GM19025 (cell line): Measurements from ENCODE around the gene LGALS4.
"Not testable (repeated sequence)": the region's sequence is repeated elsewhere in the genome, so short reads cannot be mapped to it uniquely, and the experiment has no call there.

ENCODE experiments used
- ATAC-seq: cut with Tn5 transposase; IDR thresholded peaks from one replicate; pipeline ENCODE4 v1.9.1; 2021; ENCODE audit warnings: mild to moderate bottlenecking, low read depth, moderate library complexity; ENCODE audit not compliant: unreplicated experiment

LGALS4 gene

DNA sequence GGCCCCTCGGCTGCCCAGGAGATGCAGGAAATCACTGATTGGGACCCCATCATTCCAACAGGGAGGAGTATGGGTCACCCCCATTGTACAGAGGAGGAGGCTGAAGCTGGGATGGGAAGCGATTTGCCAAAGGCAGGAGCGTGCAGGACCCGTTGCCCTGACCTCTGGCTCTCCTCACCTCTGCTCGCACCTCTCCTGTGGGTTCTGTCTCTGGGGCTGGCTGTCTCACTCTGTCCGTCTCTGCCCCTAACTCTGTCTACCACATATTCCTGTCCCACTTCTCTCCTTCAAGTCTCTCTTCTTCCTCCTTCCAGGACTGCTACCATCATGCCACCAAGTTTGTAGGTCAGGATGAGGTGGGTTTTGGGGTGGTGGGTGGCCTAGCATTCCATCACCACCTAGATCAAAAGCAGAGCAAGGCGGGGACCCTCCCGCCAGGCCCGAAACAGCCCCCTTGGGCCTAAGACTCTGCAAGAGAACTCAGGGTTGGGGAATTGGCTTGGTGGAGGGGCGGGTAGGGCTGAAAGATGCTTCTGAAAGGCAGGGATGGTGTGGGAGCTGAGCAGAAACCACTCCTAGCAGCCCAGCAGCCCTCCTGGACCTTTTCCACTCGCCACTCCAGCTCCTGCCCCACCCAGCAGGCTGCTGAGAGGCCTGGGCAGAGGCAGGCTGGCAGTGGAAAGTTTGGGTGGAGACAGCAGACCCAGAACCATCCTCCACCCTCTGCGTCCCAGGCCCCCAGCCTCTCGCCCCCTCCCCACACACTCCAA is 38.4 kb downstream of the LGALS4 start:
- no peak for ATAC-seq

DNA sequence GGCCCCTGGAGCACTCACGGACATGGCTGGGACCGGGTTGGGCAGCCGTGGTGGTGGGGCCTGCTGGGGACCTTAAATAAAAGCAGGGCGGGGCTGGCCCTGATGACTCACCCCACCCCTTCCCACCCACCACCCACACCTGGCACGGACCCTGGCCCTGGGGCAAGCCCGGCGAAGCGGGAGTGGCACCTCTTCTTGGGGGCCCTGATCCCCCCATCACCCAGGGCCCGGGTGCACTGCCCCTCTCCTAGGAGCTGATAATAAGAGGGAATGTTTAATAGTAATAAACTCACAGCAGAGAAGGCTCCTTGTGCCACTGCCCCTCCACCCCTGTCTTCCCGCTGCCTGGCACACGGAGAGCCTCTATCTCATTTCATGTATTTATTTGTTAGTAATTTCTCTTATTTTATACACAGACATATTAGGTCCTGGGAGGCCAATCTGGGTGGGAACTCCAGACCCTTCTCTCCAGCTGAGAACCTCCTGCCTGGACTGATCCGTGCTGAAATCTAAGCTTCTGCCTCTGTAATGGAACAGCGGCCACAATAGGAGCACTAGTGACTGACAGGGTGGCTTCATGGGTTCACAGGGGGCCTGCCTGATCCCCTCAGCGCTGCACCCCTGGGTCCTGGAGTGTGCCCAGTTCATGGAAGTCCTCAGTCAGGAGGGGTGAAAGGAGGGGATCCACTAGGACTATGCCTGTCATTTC is 39.1 kb downstream of the LGALS4 start, which contains the start of gene LGALS7:
Gene LGALS7, minus strand, starts transcription at position 49 of the 709 bp plus-strand sequence. Its CDS starts 25 bp downstream, at position 24.
- no peak for ATAC-seq

DNA sequence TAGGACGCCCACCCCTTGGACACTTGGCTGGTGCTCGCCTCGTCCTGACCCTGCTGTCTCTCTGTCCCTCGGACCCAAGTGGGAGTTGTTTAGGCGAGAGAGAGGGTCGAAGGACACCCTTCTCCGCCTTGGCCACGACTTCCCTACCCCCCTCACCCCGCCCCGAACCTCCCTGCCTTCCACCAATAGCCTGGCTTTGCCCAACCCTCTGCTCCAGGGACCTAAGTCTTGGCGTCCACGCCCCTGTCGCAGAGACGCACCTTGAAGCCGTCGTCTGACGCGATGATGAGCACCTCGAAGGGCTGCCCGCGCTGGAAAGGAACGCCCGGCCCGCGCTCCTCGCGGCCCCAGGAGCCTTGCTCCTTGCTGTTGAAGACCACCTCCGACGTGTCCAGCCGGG is 41.2 kb downstream of the LGALS4 start:
- not testable (repeated sequence) for ATAC-seq

DNA sequence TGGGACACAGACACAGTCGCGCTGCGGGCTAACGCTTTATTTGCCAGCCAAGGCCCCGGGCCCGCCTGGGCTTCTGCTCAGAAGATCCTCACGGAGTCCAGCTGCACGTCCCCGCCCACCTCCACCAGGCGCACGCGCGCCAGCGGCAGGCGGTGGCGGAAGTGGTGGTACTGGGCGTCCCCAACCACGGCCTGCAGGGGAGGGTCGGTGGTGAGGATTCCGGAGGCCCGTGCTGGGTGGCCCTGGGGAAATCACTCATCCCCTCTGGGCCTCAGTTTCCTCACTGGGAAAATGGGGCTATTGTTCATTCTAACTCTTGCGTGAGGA is 41.8 kb downstream of the LGALS4 start:
- ATAC-seq: not testable (repeated sequence)

DNA sequence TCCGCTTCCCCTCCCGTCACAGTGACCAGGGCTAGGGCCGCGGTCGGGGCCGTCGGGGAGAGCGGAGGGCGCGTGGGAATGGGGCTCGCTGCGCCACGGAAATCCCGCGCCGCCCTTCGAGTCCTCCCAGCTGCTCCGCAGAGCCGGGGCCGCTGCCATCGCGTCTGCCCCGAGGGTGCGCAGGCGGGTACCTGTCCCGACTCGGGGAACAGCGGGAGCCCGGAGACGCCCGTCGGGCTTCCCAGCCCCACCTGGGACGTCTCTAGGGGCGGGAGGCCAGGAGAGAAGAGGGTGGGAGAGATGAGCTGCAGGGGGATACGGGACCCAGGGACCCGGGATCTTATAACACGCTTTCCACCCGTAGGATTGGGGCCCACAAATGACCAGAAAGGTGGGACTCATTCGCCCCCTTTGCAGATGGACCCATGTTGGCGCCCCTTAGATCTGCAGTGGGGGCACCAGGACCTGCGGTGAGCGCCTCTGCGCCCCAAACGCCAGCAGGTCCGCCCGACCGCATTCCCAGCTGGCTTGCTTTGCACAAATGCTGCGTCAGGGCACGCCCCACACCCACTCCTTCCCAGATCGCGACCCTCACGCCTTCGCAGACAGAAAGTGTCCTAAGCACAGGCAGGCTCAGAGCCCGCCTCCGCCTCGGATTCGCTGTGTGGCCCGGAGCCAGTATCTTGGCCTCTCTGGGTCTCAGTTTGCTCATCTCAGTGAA is 42.4 kb downstream of the LGALS4 start:
- not testable (repeated sequence) for ATAC-seq

DNA sequence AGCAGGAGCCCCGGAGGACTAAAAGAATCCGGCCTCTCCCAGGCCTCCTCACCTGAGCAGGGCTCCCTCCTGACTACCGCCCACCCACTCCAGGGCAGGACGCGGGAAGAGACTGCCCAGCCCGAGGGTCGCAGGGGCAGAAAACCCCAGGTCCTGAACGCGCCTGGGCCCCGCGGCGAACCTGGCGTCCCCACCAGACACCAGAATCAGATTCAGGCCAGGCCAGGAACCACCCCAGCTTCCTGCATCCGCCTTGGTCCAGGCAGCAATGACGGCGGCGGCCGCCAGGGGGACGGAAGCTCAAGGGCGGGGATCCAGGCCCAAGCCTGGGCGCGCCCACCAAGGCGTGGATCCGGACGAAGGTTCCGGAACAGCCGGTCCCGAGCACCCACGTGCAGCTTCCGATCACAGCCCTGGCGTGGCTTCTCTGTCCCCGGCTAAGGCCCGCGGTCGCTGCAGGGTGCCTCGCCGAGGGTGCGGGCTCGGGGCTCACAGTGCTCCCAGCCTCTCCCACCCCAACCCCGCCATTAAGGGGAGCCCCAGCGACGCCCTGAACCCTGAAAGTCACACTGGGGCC is 43.0 kb downstream of the LGALS4 start:
- peak; percentile 71 for ATAC-seq

DNA sequence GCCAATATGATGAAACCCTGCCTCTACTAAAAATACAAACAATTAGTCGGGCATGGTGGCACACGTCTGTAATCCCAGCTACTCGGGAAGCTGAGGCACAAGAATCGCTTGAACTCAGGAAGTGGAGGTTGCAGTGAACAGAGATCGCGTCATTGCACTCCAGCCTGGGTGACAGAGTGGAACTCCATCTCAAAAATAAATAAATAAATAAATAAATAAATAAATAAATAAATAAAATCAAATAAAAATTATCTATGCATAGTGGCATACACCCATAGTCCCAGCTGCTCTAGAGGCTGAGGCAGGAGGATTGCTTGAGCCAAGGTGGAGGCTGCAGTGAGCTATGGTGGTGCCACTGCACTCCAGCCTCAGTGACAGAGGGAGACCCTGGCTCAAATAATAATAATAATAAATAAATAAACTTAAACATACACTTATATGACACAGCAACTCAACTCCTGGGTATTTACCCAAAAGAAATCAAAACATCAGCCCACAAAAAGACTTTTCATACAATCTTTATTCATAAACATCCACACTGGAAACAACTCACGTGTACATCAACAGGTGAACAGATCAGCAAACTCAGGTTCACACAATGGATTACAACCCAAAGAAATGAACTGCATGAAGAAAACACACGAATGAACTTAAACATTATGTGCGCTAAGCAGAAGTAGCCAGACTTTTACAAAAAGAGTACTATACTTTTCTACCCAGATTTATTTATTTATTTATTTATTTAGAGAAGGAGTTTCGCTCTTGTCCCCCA is 46.3 kb downstream of the LGALS4 start:
- ATAC-seq: no peak

DNA sequence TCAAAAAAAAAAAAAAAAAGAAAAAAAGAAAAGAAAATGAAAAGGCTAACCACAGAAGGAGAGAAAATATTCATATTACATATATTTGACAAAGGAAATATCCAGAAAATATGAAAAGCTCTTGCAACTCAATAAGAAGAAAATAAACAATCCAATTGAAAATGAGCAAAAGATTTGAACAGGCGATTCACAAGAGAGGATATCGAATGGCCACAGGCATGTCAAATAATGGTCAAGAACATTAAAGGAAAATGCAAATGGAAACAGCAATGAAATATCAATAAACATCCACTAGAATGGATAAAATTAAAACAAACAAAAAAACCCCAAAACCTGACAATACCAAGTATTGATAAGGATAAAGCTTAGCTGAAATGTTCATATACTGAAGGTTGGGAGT is 47.5 kb downstream of the LGALS4 start:
- no peak for ATAC-seq

DNA sequence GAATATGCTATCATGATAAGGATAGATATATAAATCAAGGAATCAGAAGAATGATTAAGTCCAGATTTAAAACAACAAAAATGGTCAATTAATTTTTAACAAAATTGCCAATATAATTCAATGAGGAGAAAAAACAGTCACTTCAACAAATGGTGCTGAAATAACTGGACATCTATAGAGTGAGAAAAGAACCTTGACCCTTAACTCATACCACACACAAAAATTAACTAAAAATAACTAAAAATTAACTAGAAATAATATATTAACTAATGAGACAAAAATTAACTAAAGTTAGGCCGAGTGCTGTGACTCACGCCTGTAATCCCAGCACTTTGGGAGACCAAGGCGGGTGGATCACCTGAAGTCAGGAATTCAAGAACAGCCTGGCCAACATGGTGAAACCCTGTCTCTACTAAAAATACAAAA is 48.9 kb downstream of the LGALS4 start:
- ATAC-seq: no peak

DNA sequence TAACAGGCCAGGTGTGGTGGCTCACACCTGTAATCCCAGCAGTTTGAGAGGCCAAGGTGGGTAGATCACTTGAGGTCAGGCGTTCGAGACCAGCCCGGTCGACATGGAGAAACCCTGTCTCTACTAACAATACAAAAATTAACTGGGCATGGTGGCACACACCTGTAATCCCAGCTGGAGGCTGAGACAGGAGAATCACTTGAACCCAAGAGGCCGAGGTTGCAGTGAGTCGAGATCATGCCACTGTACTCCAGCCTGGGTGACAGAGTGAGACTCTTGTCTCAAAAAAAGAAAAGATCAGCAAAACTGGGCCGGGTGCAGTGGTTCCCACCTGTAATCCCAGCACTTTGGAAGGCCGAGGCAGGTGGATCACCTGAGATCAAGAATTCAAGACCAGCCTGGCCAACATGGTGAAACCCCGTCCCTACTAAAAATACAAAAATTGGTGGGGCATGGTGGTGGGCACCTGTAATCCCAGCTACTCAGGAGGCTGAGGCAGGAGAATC is 50.8 kb downstream of the LGALS4 start:
- ATAC-seq: not testable (repeated sequence)

DNA sequence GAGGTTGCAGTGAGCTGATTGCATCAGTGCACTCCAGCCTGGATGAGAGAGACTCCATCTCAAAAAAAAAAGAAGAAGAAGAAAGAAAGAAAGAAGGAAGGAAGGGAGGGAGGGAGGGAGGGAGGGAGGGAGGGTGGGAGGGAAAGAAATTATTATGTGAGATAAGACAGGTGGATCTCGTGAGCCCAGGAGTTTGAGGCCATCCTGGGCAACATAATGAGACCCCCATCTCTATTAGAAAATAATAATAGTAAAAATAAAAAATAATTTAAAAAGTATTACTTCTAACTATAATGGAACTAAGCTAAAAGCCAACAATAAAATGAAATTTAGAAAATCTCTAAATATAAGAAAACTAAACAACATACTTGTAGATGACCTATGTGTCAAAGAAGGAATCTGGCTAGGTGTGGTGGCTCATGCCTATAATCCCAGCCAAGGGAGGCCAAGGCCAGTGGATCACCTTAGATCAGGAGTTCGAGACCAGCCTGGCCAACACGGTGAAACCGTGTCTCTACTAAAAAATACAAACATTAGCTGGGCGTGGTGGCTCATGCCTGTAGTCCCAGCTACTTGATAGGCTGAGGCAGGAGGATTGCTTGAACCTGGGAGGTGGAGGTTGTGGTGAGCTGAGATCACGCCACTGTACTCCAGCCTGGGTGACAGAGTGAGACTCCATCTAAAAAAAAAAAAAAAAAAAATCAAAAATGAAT is 51.8 kb downstream of the LGALS4 start:
- not testable (repeated sequence) for ATAC-seq

DNA sequence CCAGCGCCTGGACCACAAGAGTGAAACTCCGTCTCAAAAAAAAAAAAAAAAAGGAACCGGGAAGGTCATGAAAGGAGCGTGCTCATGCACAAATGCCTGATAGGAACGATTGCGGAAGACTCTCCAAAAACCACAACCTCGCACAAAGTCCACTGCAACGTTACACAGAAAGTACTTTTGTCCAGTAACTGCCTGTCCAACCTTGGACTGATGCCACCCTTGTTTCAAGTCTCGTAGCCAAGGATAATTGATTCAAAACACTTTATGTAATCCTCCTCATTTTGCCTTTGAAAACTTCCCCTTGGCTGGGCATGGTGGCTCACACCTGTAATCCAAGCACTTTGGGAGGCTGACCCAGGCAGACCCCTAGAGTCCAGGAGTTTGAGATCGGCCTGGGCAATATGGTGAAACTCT is 53.1 kb downstream of the LGALS4 start:
- ATAC-seq: no peak

DNA sequence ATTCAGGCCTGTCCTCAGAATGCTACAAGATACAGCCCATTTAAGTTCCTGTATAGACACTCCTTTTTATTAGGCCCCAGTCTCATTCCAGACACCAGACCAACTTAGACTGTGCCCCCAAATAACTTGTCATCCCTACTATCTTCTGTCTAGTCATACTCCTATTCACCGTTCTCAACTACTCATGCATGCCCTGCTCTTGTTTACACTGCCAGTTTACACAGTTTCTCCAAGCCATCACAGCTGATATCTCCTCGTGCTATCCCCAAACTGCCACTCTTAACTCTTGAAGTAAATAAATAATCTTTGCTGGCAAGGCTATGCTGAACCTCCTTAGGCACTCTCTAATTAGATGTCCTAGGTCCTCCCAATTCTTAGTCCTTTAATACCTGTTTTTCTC is 58.5 kb downstream of the LGALS4 start:
- ATAC-seq: not testable (repeated sequence)

DNA sequence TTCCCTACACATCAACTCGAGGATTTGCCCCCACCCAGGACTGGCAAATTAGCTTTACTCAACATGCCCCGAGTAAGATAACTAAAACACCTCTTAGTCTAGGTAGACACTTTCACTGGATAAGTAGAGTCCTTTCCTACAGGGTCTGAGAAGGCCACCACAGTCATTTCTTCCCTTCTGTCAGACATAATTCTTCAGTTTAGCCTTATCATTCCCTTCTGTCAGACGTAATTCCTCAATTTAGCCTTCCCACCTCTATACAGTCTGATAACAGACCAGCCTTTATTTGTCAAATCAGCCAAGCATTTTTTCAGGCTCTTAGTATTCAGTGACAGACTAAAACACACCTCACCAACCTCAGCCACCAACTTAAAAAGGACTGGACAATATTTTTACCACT is 59.0 kb downstream of the LGALS4 start:
- ATAC-seq: not testable (repeated sequence)
